A549 treated with RU486 at 1 μM for 4 hours (cell line): ENCODE measurements around the gene RDM1. TPM values are rescaled to one million over a fixed set of nuclear protein-coding genes. Genes with fewer than 3 reads are reported as not detected.

Source experiments
- total RNA-seq: library from RNA; stranded (reverse); fragments of 200-300 nt; extraction: Qiagen RNA extraction; gene quantifications from 5 replicates; pipeline ENCODE4 v1.2.3, GENCODE V29; 2022; ENCODE audit warnings: low read depth

The RDM1 gene
- total RNA-seq = 2.2 to 4.6 TPM (median 3.4 TPM) in 5 replicates

DNA sequence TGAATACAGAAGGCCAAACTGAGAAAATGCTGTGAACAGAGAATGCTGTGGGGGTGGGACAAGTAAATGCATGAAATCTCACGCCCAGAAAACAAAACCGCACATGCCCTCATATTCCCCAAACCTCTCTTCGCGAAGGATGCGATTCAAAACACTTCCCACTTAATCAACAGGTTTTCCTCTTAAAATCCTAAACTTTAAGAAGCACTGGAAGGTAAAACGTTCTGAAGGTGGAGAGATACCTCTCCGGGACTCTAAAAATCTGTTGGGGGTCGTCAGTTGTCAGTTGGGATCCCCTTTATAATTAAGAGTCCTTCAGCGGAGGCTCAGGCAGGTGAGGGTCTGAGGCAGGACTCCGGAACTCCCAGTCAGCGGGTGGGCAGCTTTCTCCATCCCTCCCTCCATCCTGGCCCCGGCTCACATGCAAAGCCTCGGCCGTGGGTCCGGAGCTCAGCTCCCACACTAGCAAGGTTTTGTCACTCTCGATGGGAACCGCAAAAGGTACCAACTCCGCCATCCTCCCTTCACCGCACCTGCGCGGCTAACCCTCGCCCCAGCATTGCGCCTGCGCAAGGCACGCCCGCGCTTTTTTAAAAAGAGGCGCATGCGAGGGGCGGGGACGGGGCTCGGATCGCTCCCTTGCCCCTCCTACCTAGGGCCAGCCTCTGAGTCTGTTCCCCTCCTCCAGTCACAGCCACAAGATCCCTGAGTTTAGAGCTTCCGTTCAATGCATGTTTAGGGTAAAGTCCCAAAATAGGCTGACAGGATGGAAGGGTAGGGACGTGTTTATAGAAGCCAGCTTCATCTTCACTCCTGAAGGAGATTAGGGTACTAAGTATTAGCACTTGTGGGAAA lies at the start of gene RDM1:
Gene RDM1 (minus strand): TSS at position 563 of the 855 bp plus-strand sequence. CDS start 46 bp downstream, at position 517.

GRCh38 chr17:35943537-35943936 lies 13.0 kb upstream of the RDM1 start, which contains the start of gene LYZL6:
TSS of gene LYZL6 (minus strand) at chr17:35943713. CDS start at chr17:35939356, 4,357 bp downstream.

DNA sequence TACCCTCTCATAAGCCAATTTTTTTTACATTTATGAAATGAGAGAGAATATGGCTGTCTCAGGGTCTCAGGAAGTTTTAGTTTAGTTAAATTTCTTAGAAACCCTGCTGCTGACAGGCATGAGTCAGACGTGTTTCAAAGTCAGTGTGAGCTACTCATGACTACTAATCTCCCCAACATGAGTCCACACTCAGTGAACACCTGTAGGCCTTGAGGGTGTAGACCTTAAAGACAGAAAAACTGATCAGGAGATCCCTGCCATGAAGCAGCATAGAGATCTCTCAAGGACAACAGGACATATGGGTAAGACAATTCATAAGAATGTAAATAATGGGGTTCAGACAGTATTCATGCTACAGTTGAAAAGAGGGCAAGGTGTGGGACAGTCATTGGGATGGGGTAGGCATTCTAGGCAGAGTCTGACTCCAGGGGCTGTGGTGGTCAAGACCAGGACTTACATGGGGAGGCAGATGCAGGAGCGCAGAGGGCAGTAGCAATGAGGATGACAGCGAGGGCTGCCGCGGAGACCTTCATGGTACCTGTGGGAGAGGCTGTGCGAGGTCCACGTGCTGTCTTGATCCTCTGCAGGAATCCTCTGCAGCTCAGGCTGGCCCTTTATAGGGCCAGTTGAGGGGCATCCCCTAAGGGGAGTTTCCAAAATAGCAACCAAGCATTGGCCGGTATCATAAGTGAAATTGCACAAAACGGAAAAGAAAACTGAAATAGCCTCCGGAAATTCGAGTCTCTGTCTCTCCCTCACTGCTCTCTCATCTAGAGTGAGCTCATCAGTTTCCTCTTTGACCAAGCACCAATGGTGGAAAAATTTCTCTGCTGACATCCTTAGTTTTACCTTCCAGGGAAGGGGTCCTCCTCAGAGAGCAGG lies 50.6 kb downstream of the RDM1 start, which contains the start of gene CCL5:
Gene CCL5 (minus strand): TSS at position 588 of the 882 bp plus-strand sequence.

DNA sequence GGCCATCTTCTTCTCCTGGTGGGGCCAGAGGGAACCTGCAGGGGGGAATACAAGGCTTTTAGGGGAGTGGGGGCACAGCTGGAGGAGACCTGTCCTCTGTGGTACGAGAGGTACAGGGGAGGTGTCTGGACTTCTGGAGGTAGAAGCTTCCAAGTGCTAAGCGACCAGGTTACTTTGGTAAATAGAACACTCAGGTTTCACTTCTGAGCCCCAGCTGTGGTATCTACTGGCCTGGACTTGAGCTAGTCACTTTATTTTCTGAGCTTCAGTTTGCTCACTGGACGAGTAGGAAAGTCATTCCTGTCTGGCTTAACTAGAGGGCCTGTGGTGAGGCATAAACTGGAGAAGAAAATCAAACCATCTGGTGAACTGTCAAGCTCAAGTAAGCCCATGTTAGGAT lies 61.8 kb downstream of the RDM1 start, which contains the start of gene HEATR9:
Gene HEATR9 (minus strand): TSS at position 155 of the 400 bp plus-strand sequence. CDS start 149 bp downstream, at position 6.

Other genes with a start within 250 kb of the RDM1 start
- gene RASL10B, start 199.1 kb downstream of the RDM1 start, total RNA-seq = 0.05 to 0.13 TPM (median 0.08 TPM) in 4 of 5 replicates, not detected in the other
- gene GAS2L2, start 177.5 kb downstream of the RDM1 start, total RNA-seq = 0.06 to 0.08 TPM (median 0.06 TPM) in 4 of 5 replicates, not detected in the other
- gene C17orf50, start 169.9 kb downstream of the RDM1 start, total RNA-seq = 0.33 to 0.70 TPM (median 0.53 TPM) in 4 of 5 replicates, not detected in the other
- gene MMP28, start 135.1 kb downstream of the RDM1 start, total RNA-seq = 4.1 to 7.9 TPM (median 6.6 TPM) in 5 replicates
- 190 to 245 TPM (median 208 TPM) in 5 replicates for gene TAF15, start 121.3 kb downstream of the RDM1 start, total RNA-seq
- not detected in 5 replicates for gene HEATR9, start 61.9 kb downstream of the RDM1 start, total RNA-seq
- gene CCL5, start 50.4 kb downstream of the RDM1 start, total RNA-seq = 0.88 to 2.2 TPM (median 1.5 TPM) in 5 replicates
- not detected in 5 replicates for gene LYZL6, start 12.9 kb upstream of the RDM1 start, total RNA-seq
- not detected in 5 replicates for gene CCL16, start 50.7 kb upstream of the RDM1 start, total RNA-seq
- not detected in 5 replicates for gene CCL14, start 56.0 kb upstream of the RDM1 start, total RNA-seq
- not detected in 5 replicates for gene CCL15, start 70.8 kb upstream of the RDM1 start, total RNA-seq
- not detected in 5 replicates for gene CCL23, start 87.2 kb upstream of the RDM1 start, total RNA-seq
- not detected in 5 replicates for gene CCL18, start 133.5 kb upstream of the RDM1 start, total RNA-seq
- gene CCL3, start 159.4 kb upstream of the RDM1 start, total RNA-seq = not detected in 5 replicates
- not detected in 5 replicates for gene CCL4, start 173.1 kb upstream of the RDM1 start, total RNA-seq
- 0.74 to 3.4 TPM (median 2.4 TPM) in 5 replicates for gene TBC1D3B, start 245.9 kb upstream of the RDM1 start, total RNA-seq